K562 (cell line): Measurements from ENCODE around the gene HK1. TPM values are rescaled to one million over a fixed set of nuclear protein-coding genes. Genes with fewer than 3 reads are reported as not detected.

Experiments used
- ARID2 ChIP-seq: fragments of 450-650 bp; IDR thresholded peaks from 2 replicates; pipeline ENCODE4 v1.6.1; 2017; ENCODE audit warnings: antibody characterized with exemption, mild to moderate bottlenecking
- CBFA2T3 ChIP-seq: fragments of 450-650 bp; IDR thresholded peaks from 2 replicates; pipeline ENCODE4 v1.6.1; 2017
- CCNT2 ChIP-seq: IDR thresholded peaks from 2 replicates; pipeline ENCODE4 v1.6.1; 2011; ENCODE audit warnings: borderline replicate concordance, low read depth, mild to moderate bottlenecking, moderate library complexity, mixed read lengths, low read length; ENCODE audit not compliant: insufficient read length; ENCODE audit errors: extremely low read depth
- DLX4 ChIP-seq: fragments of 250-450 bp; sonication (Bioruptor Pico); IDR thresholded peaks from 2 replicates; pipeline ENCODE4 v1.6.1; 2021; ENCODE audit warnings: mild to moderate bottlenecking
- FOXJ2 ChIP-seq: fragments of 200-800 bp; sonication (Bioruptor generic); IDR thresholded peaks from 2 replicates; pipeline ENCODE4 v1.6.1; 2016; ENCODE audit warnings: missing genetic modification characterization, missing compliant biosample characterization
- KLF16 ChIP-seq: IDR thresholded peaks from 2 replicates; pipeline ENCODE4 v1.6.1; 2016; ENCODE audit warnings: antibody characterized with exemption
- MEIS2 ChIP-seq: fragments of 450-650 bp; IDR thresholded peaks from 2 replicates; pipeline ENCODE4 v1.6.1; 2014; ENCODE audit warnings: mild to moderate bottlenecking; ENCODE audit not compliant: partially characterized antibody
- NFE2 ChIP-seq: IDR thresholded peaks from 2 replicates; pipeline ENCODE4 v1.6.1; 2014; ENCODE audit warnings: antibody characterized with exemption, low read depth
- NFE2L1 ChIP-seq: fragments of 450-650 bp; IDR thresholded peaks from 2 replicates; pipeline ENCODE4 v1.6.1; 2016; ENCODE audit warnings: missing genetic modification characterization, low read depth, mild to moderate bottlenecking, missing compliant biosample characterization, moderate library complexity, borderline replicate concordance
- NFYB ChIP-seq: IDR thresholded peaks from 2 replicates; pipeline ENCODE4 v1.6.1; 2011; ENCODE audit warnings: mild to moderate bottlenecking, moderate library complexity; ENCODE audit not compliant: insufficient read length; ENCODE audit errors: extremely low read depth
- RHOXF2B ChIP-seq: fragments of 250-450 bp; sonication (Bioruptor Pico); conservative IDR thresholded peaks from 2 replicates; pipeline ENCODE4 v1.5.1; 2021
- TRIM24 ChIP-seq, 2 experiments: fragments of 450-650 bp; IDR thresholded peaks; 2 replicates each; pipeline ENCODE4 v1.6.1; 2016
- ZBTB11 ChIP-seq, 3 experiments: fragments of 200-800 bp in 1 of 3; fragments of 250-450 bp in 1 of 3; fragments of 450-650 bp in 1 of 3; sonication (Bioruptor Pico) in 1 of 3; sonication (Bioruptor generic) in 1 of 3; formaldehyde crosslinking in 1 of 3; IDR thresholded peaks; 2 replicates each; pipeline versions ENCODE4 v1.6.1 to v1.8.0; 2016 to 2022; ENCODE audit warnings: mild to moderate bottlenecking in 2 of 3, missing genetic modification characterization in 2 of 3, missing compliant biosample characterization in 1 of 3, moderate library complexity in 1 of 3
- ZBTB40 ChIP-seq, 2 experiments: fragments of 450-650 bp in 1 of 2; sonication (generic) in 1 of 2; formaldehyde crosslinking in 1 of 2; IDR thresholded peaks; 2 replicates each; pipeline versions ENCODE4 v1.7.1 to v1.9.0; 2016 to 2022; ENCODE audit warnings: inconsistent platforms in 1 of 2, mild to moderate bottlenecking in 1 of 2, missing genetic modification reagents in 1 of 2
- ZKSCAN8 ChIP-seq: fragments of 200-800 bp; sonication (Bioruptor generic); IDR thresholded peaks from 2 replicates; pipeline ENCODE4 v1.6.1; 2016; ENCODE audit warnings: missing genetic modification characterization, missing compliant biosample characterization
- polyA plus RNA-seq, 8 experiments: library from polyadenylated mRNA; depleted of rRNA in 4 of 8; stranded (reverse) in 5 of 8; unstranded in 3 of 8; fragments of >200 nt; fragmentation: Nextera tagmentation in 2 of 8; fragmentation: Illumina TruSeq in 1 of 8; extraction: Ambion mirVana in 2 of 8; extraction: Trizol in 1 of 8; gene quantifications; 2 replicates each; pipeline versions ENCODE4 v1.2.1 to v1.2.3, GENCODE V29; 2011 to 2014; ENCODE audit warnings: inconsistent platforms in 1 of 8, missing spikeins in 1 of 8
- total RNA-seq, 7 experiments: library from RNA; depleted of rRNA in 6 of 7; stranded (reverse); fragments of >200 nt in 6 of 7; fragmentation: Illumina TruSeq in 2 of 7; extraction: Trizol in 2 of 7; gene quantifications; 2 replicates each; pipeline versions ENCODE4 v1.2.1 to v1.2.3, GENCODE V29; 2011 to 2021; ENCODE audit warnings: low replicate concordance in 1 of 7

HK1 gene
- total and polyA plus RNA-seq, 9 of the 15 experiments (the other 6 are each of a cell fraction or from before 2014, with no cell fraction given), result 29.2 to 444 (median 193) TPM

GRCh38 chr10:69446650-69447151 lies 168.4 kb downstream of the HK1 start (continued):
- TF ChIP-seq ZBTB40 (IDR thresholded peaks at IDR 0.05), result peak; percentile 18; the same call in 1 of the 2 replicates
- no peak for TF ChIP-seq ZBTB40 (CRISPR knock-in tag; IDR thresholded peaks at IDR 0.05)
- no peak for TF ChIP-seq RHOXF2B (CRISPR knock-in tag)
- peak; percentile 57; the same call in 1 of the 2 replicates for TF ChIP-seq FOXJ2 (tag)
- no peak for TF ChIP-seq DLX4 (CRISPR knock-in tag)
- 0 out of 6 replicates have a peak, but pooled peaks of 1 of the 3 experiments have one; percentile 43 for TF ChIP-seq ZBTB11 (CRISPR knock-in tag; IDR thresholded peaks at IDR 0.05)
- TF ChIP-seq TRIM24 (IDR thresholded peaks at IDR 0.05), result peak in 1 of 2 experiments; percentile 22; a peak in 1 of 4 replicates
- TF ChIP-seq NFYB, result no peak
- TF ChIP-seq NFE2, result peak; percentile 95
- no peak for TF ChIP-seq ZKSCAN8 (CRISPR knock-in tag)
- TF ChIP-seq NFE2L1, result peak; percentile 75
- TF ChIP-seq CCNT2, result peak; percentile 26
- TF ChIP-seq CBFA2T3, result peak; percentile 24; the same call in 1 of the 2 replicates
- no peak for TF ChIP-seq ARID2
- peak; percentile 80 for TF ChIP-seq MEIS2
- no peak for TF ChIP-seq KLF16
